Measurements from ENCODE around the gene CASTOR2. TPM values are rescaled to one million over a fixed set of nuclear protein-coding genes. Genes with fewer than 3 reads are reported as not detected.
"Not testable (repeated sequence)": the region's sequence is repeated elsewhere in the genome, so short reads cannot be mapped to it uniquely, and the experiment has no call there.

The CASTOR2 gene
- total RNA-seq, result 10 to 100 TPM in 3 of 4 donors, 1 to 10 TPM in 1; 9.6 to 17.7 (median 13.3) TPM

DNA sequence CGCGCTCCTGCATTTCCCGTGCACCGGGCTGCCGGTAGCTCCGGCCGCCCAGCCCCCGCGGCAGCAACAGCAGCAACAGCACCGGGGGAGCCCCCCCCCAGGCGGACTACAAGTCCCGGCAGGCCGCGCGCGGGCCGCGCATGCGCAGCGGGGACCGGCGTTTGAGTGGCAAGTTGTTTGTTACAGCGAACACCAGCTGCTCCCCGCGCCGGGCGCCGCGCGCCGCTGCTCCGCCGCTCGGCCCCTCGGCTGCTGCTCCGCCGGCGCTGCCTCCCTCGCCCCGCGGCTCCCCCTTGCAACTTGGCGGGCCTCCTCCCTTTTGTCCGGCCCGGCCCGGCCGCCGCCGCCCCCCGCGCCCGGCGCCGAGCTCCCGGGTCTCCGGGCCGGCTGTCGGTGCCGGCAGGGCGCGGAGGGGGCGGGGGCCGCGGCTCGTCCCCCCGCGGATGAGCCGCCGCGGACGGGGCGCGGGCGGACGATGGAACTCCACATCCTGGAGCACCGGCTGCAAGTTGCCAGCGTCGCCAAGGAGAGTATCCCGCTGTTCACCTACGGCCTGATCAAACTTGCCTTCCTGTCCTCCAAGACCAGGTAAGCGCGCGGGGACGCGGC lies at the start of gene CASTOR2:
TSS of gene CASTOR2 (plus strand) at position 195 of the 609 bp plus-strand sequence. CDS start at position 476, 281 bp downstream.
- not testable (repeated sequence) for H3K27me3 ChIP-seq, H3K36me3 ChIP-seq, H3K27ac ChIP-seq, H3K4me1 ChIP-seq, H3K9me3 ChIP-seq
- DNase-seq (ENCODE audit: low spot score in 2 of 2), result peak; percentile 45 to 60
- no CpG with 5 or more reads among the region's 84 CpGs for WGBS, 2 donors
- H3K4me3 ChIP-seq, result peak within 1 kb of the TSS in 2 of 4 donors; percentile 21 to 35

DNA sequence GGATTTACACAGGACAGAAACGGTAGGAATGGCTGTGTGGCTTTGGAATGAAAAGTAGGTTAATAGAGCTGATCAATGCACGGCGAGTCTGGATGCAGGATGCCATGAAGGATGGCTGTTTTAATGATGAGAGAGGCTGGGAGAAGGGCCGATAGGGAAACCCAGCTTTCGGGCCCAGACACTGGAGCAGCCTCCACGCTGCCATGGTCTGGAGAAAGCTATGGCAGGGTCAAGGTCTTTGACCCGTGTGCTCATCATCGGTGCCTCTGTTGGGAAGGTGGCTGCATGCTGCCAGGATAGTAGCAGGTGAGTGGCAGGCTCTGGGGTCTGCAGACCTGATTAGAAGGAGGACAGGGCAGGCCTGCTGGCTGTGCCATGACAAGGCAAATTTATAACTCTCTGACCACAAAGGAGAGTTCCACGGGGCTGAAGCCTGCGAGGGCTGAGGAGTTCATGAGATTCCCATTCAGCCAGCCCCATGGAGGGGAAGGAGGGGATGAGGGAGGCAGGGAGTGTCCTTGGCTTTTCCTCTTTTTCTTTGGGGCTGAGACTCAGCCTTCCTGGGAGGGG lies 42.1 kb upstream of the CASTOR2 start:
- H3K4me3 ChIP-seq; DNase-seq (ENCODE audit: low spot score in 2 of 2); H3K27ac ChIP-seq; H3K36me3 ChIP-seq; H3K4me1 ChIP-seq; H3K27me3 ChIP-seq; H3K9me3 ChIP-seq: not testable (repeated sequence)
- WGBS, 2 donors, result 74 to 78% methylated on average over 6 of the region's 10 CpGs

DNA sequence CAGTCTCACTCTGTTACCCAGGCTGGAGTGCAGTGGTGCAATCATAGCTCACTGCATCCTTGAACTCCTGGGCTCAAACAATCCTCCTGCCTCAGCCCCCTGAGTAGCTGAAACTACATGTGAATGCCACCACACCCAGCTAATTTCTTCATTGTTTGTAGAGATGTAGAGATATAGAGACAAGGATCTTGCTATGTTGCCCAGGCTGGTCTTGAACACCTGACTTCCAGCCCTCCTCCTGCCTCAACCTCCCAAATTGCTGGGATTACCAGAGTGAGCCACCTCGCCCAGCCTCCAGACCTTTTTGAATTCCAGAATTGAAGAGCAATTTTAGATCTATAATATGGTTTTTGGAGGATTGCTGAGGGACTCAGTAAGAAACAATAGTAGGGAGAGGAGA lies 40.9 kb upstream of the CASTOR2 start:
- not testable (repeated sequence) for H3K4me1 ChIP-seq; DNase-seq (ENCODE audit: low spot score in 2 of 2); H3K27me3 ChIP-seq; H3K4me3 ChIP-seq; H3K9me3 ChIP-seq; H3K27ac ChIP-seq; H3K36me3 ChIP-seq
- 100% methylated on average over 1 of the region's 1 CpG for WGBS, 2 donors

DNA sequence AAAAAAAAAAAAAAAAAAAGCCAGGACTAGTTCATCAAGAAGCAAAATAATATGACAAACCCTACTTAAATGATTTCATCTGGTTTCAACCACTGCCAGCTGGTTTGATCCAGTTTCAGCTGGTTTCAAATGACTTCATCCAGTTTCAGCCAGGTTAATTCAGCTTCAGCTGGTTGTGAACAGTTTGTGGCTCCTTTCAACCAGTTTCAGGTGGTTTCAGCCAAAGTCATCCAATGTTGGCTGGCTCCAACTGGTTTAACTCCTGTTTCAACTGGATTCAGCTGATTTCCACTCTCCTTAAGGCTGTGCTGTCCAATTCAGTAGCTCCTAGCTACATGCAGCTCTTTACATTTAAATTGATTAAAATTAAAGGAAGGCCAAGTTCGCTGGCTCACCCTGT lies 37.5 kb upstream of the CASTOR2 start:
- DNase-seq (ENCODE audit: low spot score in 2 of 2); H3K4me1 ChIP-seq; H3K4me3 ChIP-seq; H3K27ac ChIP-seq; H3K27me3 ChIP-seq; H3K9me3 ChIP-seq; H3K36me3 ChIP-seq: not testable (repeated sequence)
- WGBS, 2 donors, result no CpG with 5 or more reads among the region's 1 CpG

DNA sequence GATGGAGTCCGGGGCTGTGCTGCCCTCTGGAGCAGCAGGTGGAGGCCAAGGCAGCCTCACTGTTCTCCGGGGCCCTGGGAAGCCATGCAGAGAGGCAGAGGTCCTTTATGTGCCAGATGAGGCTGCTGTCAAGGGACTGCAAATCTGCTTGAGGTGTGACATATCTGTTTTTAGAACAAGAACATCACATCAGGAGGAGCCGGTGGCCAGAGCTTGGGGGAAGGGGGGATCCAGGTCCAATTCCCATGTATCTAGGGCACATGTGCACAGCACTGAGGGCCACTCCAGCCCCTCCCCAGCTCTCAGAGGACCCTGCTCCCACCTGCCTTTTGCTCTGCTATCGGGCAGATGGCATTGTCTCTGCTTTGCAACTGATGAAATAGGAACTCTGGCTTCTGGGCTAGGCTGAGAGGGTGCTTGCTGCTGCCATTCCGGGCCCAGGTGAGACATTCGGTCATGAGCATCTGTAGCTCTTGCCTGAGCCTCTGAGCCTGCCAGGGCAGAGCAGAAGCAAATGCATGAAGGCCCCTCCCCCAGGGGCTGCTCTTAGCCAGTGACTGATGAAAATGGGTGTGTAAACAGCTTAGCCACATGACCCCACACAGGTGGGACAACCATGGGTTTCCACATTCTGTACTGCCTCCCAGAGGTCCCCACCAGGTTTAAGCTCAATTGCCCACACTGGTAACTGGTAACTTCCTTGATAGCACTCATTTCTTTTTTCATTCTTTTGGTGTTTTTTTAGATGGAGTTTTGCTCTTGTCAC lies 32.8 kb upstream of the CASTOR2 start:
- H3K9me3 ChIP-seq; DNase-seq (ENCODE audit: low spot score in 2 of 2); H3K27ac ChIP-seq; H3K4me3 ChIP-seq; H3K27me3 ChIP-seq; H3K36me3 ChIP-seq; H3K4me1 ChIP-seq: not testable (repeated sequence)
- WGBS, 2 donors, result no CpG with 5 or more reads among the region's 6 CpGs

DNA sequence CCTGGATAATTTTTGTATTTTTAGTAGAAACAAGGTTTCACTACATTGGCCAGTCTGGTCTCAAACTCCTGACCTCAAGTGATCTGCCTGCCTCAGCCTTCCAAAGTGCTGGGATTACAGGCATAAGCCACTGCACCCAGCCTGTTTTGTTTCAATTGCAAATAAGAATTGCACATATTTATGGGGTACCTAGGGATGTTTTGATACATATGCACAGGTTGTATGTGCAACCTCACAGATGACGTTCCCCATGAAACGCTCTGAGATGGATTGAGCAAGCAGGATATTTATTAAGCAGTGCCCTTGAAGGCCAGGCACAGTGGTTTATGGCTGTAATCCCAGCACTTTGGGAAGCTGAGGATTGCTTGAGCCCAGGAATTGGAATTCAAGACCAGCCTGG lies 25.1 kb upstream of the CASTOR2 start:
- not testable (repeated sequence) for H3K27ac ChIP-seq; H3K4me1 ChIP-seq; H3K36me3 ChIP-seq; H3K27me3 ChIP-seq; H3K9me3 ChIP-seq; H3K4me3 ChIP-seq; DNase-seq (ENCODE audit: low spot score in 2 of 2)
- WGBS, 2 donors, result no CpG with 5 or more reads among the region's 2 CpGs

DNA sequence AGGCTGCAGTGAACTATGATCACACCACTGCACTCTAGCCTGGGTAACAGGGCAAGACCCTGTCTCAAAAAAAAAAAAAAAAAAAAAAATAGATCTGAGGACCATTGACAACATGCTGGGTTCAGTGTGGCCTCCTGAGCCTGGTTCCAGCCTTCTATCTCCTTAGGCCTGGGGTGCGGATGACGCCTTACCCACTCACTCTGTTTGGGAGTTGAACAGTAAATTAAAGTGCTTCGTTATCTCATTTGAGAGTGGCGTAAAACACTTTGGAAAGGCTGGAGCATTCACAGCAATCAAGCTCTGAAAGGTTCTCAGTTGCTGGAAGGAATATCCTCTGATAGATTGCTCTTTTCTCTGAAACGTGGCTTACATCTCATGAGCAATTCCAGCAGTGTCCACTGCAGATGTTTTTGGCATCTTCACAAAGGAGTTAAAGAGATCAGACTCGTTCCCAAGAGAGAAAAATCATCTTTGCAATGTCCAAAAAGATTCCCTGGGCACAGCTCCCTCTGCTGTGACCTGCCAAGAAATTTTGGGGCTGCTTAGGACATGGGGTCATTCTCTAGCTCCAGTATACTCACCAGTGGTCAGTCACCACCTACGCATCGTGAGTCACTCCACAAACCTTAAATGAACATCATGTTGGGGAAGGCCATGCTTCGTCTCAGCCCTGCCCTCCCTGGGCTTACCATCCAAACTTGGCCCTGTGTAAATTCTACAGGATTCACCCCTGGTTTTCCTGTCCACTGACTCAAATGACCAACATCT lies 23.0 kb upstream of the CASTOR2 start:
- WGBS, 2 donors, result no CpG with 5 or more reads among the region's 9 CpGs
- not testable (repeated sequence) for DNase-seq (ENCODE audit: low spot score in 2 of 2); H3K36me3 ChIP-seq; H3K27ac ChIP-seq; H3K4me3 ChIP-seq; H3K27me3 ChIP-seq; H3K4me1 ChIP-seq; H3K9me3 ChIP-seq

DNA sequence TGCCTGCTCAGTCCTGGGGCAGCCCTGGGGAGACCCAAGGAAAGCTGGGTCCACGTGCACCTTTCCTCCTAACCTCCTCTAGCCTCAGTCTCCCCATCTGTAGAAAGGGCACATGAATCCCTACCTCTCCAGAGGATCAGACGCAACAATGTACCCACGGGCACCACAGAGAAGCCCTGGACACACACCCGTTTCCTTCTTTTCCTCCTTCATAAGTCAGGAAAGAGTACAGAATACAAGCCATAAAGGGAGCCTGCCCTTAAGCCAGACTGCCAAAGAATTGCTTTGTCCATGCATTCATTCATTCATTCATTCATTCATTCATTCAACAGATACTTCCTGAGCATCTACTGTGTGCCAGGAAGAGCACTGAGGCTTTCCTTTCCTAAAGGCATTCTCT lies 20.6 kb upstream of the CASTOR2 start:
- H3K9me3 ChIP-seq, result not testable (repeated sequence)
- 59 to 90% methylated on average over 3 to 4 of the region's 4 CpGs for WGBS, 2 donors

DNA sequence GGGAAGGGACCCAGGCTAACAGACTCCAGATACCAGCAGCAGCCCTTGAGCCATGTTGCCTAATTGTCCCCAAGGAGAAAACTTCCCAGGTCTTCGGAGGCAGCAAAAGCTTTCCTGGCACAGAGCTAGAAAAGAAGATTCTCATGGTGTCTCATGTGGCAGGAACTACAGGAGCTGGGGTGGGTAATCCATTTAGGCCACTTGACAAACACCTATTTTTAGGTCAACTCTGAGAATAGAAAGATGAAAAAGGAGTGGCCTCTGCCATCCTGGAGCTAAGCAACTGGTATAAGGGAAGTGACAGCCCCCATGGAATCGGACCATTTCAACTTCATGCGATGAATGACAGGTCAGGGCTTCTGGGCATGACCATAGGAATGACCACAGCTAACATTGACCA lies 16.8 kb upstream of the CASTOR2 start:
- H3K36me3 ChIP-seq; H3K27ac ChIP-seq; DNase-seq (ENCODE audit: low spot score in 2 of 2); H3K27me3 ChIP-seq; H3K9me3 ChIP-seq; H3K4me1 ChIP-seq; H3K4me3 ChIP-seq: not testable (repeated sequence)
- WGBS, 2 donors, result 100% methylated on average over 1 of the region's 3 CpGs; no CpG with 5 or more reads in 1 of the 2 donors

More for the DNA sequence above, 20.6 kb upstream of the CASTOR2 start:
- H3K36me3 ChIP-seq; H3K4me3 ChIP-seq; H3K27ac ChIP-seq; H3K27me3 ChIP-seq; H3K4me1 ChIP-seq; DNase-seq (ENCODE audit: low spot score in 2 of 2): not testable (repeated sequence)

DNA sequence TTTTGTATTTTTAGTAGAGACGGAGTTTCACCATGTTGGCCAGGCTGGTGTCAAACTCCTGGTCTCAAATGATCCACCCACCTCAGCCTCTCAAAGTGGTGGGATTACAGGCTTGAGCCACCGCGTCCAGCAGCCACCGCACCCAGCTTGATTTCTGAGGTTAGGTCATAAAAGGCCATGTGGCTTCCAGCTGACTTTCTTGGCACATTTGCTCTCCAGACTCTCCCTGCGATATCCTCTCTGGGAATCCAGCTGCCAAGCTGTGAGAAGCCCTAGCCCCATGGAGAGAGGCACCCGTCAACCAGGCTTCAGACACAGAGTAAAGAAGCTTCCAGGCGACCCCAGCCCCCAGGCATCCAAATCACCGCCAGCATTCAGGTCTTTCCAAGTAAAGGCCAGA lies 10.7 kb upstream of the CASTOR2 start:
- WGBS, 2 donors, result no CpG with 5 or more reads among the region's 8 CpGs
- not testable (repeated sequence) for DNase-seq (ENCODE audit: low spot score in 2 of 2); H3K27me3 ChIP-seq

DNA sequence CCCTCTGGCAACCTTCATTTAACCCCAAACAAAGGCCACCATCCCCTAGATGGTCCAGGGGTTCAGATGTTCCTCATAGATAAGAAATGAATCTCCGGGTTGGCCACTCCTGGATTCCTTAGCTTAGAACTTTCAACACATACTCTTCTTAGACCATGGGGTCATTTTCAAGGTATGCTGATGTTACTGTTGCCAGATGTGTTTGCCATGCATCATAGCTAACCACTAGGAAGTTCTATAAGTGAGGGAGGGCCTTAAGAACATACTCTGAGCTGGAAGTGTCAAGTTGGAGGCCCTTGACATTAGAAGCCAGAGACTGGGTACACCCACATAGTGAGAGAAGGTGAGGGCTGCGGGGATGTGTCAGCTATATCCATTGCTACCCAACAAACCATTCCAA lies 6.2 kb upstream of the CASTOR2 start:
- WGBS, 2 donors, result no CpG with 5 or more reads among the region's 2 CpGs
- not testable (repeated sequence) for H3K36me3 ChIP-seq; DNase-seq (ENCODE audit: low spot score in 2 of 2); H3K9me3 ChIP-seq; H3K27me3 ChIP-seq; H3K4me1 ChIP-seq; H3K27ac ChIP-seq; H3K4me3 ChIP-seq

More for the DNA sequence above, 10.7 kb upstream of the CASTOR2 start:
- H3K4me1 ChIP-seq, H3K36me3 ChIP-seq, H3K4me3 ChIP-seq, H3K9me3 ChIP-seq, H3K27ac ChIP-seq: not testable (repeated sequence)

DNA sequence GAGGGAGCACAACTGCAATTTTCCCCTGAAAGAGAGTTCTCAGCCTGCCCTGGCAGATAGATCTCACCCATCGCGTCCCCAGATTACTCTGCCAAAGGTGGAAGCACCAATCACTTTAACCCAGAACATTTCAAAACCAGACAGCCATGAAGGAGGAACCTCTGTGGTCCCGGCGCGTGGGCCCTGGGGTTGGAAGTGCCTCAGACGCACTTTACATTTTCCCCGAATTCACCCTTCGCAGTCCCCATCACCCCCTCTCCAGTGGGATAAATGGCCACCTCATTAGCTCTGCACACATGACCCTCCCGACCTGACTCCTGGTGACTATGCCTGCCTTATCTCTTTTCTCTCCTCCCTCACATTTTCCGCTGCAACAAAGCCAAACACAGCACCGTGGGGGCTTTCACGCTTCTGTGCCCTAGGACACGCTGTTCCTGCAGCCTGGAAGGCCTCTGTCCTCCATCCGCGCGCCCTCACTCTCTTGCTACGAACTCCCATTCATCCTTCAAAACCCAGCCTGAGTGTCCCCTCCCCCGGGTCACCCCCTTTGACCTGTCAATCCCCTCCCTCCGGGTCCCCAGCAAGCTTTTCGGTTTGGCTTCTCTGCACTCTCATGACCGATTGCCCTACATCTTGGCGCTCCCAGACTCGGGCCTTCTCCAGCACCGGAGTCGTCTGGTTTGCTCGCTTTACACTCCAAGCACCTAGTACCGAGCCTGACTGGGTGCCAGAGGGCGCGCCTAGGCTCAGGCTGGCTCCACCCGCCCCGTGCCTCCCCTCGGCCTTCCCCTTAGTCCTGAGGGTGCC lies 598 bp upstream of the CASTOR2 start:
- H3K9me3 ChIP-seq; H3K27ac ChIP-seq; DNase-seq (ENCODE audit: low spot score in 2 of 2); H3K36me3 ChIP-seq; H3K27me3 ChIP-seq; H3K4me1 ChIP-seq: not testable (repeated sequence)
- WGBS, 2 donors, result 30 to 59% methylated on average over 17 to 20 of the region's 32 CpGs
- H3K4me3 ChIP-seq, result peak overlapping the region in 2 of 4 donors; percentile 21 to 35

Data from tibial nerve (tissue), 4 donors.